GM21825 (cell line): ENCODE results near the gene CD79B.
"Not testable (repeated sequence)": the region's sequence is repeated elsewhere in the genome, so short reads cannot be mapped to it uniquely, and the experiment has no call there.

Experiments used
- ATAC-seq: cut with Tn5 transposase; IDR thresholded peaks from one replicate; pipeline ENCODE4 v1.9.1; 2021; ENCODE audit warnings: mild to moderate bottlenecking, moderate library complexity; ENCODE audit not compliant: unreplicated experiment

CD79B gene

DNA sequence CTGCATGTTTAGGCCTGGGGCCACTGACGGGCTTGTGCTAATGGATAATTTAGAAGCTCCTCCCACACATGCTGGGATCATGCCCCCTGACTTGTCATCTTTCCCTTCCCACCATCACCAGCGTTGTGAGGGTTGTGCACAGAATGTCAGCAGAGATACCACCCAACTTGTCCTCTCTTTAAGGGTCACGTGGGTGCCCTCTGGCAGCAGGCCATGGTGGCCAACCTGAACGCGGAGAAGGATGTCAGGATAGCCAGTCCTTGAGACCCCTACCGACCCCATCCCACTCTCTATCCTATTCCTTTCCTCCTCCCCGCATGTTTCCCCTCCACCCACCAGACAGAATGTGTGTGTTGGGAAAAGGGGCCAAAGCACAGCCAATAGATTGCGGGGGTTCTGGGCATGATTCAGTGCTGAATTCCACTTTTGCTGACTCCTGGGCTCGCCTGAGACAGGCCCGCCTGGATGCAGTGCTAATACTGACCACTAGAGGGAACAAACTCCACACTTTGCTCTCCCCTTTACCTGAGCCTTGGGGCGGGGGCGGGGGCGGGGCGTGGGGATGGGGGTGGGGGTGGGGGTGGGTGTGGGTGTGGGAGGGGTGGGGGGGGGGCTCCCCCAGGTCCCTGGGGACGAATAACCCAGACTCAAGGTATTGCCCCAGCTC lies 50.1 kb downstream of the CD79B start, which contains the start of gene GH2:
Gene GH2, minus strand, starts transcription at position 10 of the 667 bp plus-strand sequence. CDS start 143 bp downstream, outside the sequence.
- no peak for ATAC-seq

DNA sequence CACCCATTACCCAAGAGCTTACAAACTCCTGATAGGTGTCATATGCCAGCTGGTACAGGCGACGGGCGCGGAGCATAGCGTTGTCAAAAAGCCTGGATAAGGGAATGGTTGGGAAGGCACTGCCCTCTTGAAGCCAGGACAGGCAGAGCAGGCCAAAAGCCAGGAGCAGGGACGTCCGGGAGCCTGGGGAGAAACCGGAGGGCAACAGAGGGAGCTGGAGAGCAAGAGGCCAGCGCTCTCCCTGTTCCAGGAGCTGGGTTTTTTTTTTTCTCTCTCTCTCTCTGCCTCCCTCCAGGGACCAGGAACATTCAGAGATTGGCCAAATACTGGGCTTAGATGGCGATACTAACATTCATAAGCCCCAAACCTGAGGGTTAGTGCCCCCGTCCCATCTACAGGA lies 50.8 kb downstream of the CD79B start:
- not testable (repeated sequence) for ATAC-seq

DNA sequence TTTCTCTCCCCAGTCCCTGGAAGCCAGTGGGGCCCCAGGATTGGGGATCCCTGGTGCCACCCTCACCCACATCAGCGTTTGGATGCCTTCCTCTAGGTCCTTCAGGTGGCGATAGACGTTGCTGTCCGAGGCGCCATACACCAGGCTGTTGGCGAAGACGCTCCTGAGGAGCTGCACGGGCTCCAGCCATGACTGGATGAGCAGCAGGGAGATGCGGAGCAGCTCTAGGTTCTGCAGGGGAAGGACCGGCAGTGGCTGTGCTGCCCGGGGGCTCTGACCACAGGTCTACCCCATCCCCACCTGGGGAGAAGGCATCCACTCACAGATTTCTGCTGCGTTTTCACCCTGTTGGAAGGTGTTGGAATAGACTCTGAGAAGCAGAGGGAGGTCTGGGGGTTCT lies 51.4 kb downstream of the CD79B start:
- ATAC-seq: no peak
